ENCODE data around the gene TMC8. TPM values are rescaled to one million over a fixed set of nuclear protein-coding genes. Genes with fewer than 3 reads are reported as not detected.

Gene TMC8
- polyA plus RNA-seq, 1 of the 3 experiments (the other 2 are of a cell fraction): 0.18 TPM

DNA sequence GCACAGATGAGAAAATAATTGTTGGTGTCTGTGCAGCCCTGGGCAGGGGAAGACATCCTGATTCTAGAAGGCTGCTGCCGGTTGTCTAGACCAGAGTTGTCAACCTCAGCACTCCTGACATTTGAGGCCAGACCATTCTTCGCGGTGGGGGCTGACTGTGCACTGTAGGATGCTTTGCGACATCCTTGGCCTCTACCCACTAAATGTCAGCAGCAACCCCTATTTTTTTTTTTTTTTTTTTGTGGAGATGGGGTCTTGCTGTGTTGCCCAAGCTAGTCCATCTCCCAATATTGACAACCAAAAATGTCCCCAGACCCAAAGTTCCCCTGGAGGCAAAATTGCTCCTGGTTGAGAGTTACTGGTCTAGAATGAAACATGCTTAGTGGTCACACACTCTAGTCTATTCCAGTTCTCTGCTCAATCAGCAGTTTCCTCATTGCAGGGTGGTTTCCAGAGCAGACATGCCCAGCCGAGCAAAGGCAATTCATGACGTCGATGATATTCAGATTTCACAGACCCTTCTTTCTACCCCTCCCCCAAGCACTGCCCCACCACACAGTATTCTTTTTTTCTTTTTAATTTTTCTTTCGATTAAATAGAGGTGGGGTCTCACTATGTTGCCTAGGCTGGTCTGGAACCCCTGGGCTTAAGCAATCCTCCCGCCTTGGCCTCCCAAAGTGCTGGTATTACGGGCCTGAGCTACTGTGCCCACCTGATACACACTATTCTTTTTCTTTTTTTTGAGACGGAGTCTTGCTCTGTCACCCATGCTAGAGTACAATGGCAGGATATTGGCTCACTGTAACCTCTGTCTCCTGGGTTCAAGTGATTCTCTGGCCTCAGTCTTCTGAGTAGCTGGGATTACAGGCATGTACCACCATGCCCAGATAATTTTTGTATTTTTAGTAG is 24.6 kb downstream of the TMC8 start:
- H4K20me1 ChIP-seq (ENCODE audit: insufficient read depth): no peaks in the 10 kb centered on the region
- TF ChIP-seq JUND (IDR thresholded peaks at IDR 0.05): no peak
- TF ChIP-seq FOSL2 (IDR thresholded peaks at IDR 0.05; ENCODE audit: borderline replicate concordance, low read depth): no peak
- TF ChIP-seq, protein P1, sequence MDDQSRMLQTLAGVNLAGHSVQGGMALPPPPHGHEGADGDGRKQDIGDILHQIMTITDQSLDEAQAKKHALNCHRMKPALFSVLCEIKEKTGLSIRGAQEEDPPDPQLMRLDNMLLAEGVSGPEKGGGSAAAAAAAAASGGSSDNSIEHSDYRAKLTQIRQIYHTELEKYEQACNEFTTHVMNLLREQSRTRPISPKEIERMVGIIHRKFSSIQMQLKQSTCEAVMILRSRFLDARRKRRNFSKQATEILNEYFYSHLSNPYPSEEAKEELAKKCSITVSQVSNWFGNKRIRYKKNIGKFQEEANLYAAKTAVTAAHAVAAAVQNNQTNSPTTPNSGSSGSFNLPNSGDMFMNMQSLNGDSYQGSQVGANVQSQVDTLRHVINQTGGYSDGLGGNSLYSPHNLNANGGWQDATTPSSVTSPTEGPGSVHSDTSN (IDR thresholded peaks at IDR 0.05): no peak
- no peak for TF ChIP-seq TAF1 (IDR thresholded peaks at IDR 0.05; ENCODE audit: borderline replicate concordance, low read depth, low read length)
- DNase-seq: no peak
- H3K27ac ChIP-seq (ENCODE audit: low read depth in 2 of 2, low read length in 1 of 2): no peak overlapping the region
- POLR2A ChIA-PET: no interaction called here
- no peak overlapping the region for H3K4me3 ChIP-seq (ENCODE audit: low read depth in 2 of 2, low read length in 1 of 2)
- no peak overlapping the region for H3K4me2 ChIP-seq
- 92% methylated on average over 11 of the region's 11 CpGs for WGBS (ENCODE audit: low lambda C conversion rate)
- peaks cover 0 to 2% of the 10 kb centered on the region in 2 experiments; a peak in 1 of 4 replicates for H3K4me1 ChIP-seq (ENCODE audit: control insufficient read depth in 1 of 2, insufficient read depth in 2 of 2, low read depth in 1 of 2, low read length in 1 of 2)
- H3K79me2 ChIP-seq (ENCODE audit: insufficient read depth): no peaks in the 10 kb centered on the region
- CTCF ChIA-PET: interaction anchor here (1.2 to 1.4 kb wide), 2 partner anchors 14 to 96 kb away, joined by 3 read pairs; no protein-coding TSS in a partner anchor
- no peaks in the 10 kb centered on the region for H3F3A ChIP-seq (replicated peaks; ENCODE audit: insufficient read depth)
- H2AFZ ChIP-seq (ENCODE audit: low read depth): no peak overlapping the region
- no peaks in the 10 kb centered on the region for H3K9me3 ChIP-seq
- H3K9ac ChIP-seq: no peak overlapping the region
- H3K9me2 ChIP-seq: no peaks in the 10 kb centered on the region
- H3K27me3 ChIP-seq (ENCODE audit: insufficient read depth): no peaks in the 10 kb centered on the region
- no peaks in the 10 kb centered on the region for H3K36me3 ChIP-seq (replicated peaks in 1 of 2; ENCODE audit: control insufficient read depth in 1 of 2, insufficient read depth in 2 of 2, low read length in 1 of 2)

- H3K9me3 ChIP-seq: no peaks in the 10 kb centered on the region
- WGBS (ENCODE audit: low lambda C conversion rate): 77% methylated on average over 10 of the region's 10 CpGs
- H2AFZ ChIP-seq (ENCODE audit: low read depth): no peak overlapping the region
- H3K4me3 ChIP-seq (ENCODE audit: low read depth in 2 of 2, low read length in 1 of 2): no peak overlapping the region
- no peak overlapping the region for H3K9ac ChIP-seq
- H3K4me1 ChIP-seq (ENCODE audit: control insufficient read depth in 1 of 2, insufficient read depth in 2 of 2, low read depth in 1 of 2, low read length in 1 of 2): peaks cover 0 to 5% of the 10 kb centered on the region in 2 experiments; a peak in 1 of 4 replicates
- no peaks in the 10 kb centered on the region for H3K9me2 ChIP-seq
- no peaks in the 10 kb centered on the region for H3K27me3 ChIP-seq (ENCODE audit: insufficient read depth)
- no peaks in the 10 kb centered on the region for H3F3A ChIP-seq (replicated peaks; ENCODE audit: insufficient read depth)
- H4K20me1 ChIP-seq (ENCODE audit: insufficient read depth): no peaks in the 10 kb centered on the region
- ChIA-PET POLR2A (no interaction called here), CTCF (interaction anchor here (0.6 to 1.4 kb wide), 4 partner anchors 15 to 166 kb away, joined by 3 to 4 read pairs (median 3); no protein-coding TSS in a partner anchor)
- no peaks in the 10 kb centered on the region for H3K36me3 ChIP-seq (replicated peaks in 1 of 2; ENCODE audit: control insufficient read depth in 1 of 2, insufficient read depth in 2 of 2, low read length in 1 of 2)
- TF ChIP-seq MAX (IDR thresholded peaks at IDR 0.05; ENCODE audit: low read depth) (no peak), GABPA (IDR thresholded peaks at IDR 0.05; ENCODE audit: low read depth) (no peak), NRF1 (IDR thresholded peaks at IDR 0.05; ENCODE audit: low read depth, low read length) (no peak), TAF1 (IDR thresholded peaks at IDR 0.05; ENCODE audit: borderline replicate concordance, low read depth, low read length) (no peak), ZBTB33 (IDR thresholded peaks at IDR 0.05; ENCODE audit: borderline replicate concordance, low read depth) (no peak), EP300 (IDR thresholded peaks at IDR 0.05; ENCODE audit: borderline replicate concordance in 1 of 2, low read depth in 1 of 2, low read length in 1 of 2) (no peak), NFIC (IDR thresholded peaks at IDR 0.05; ENCODE audit: borderline replicate concordance) (no peak)
- no peak overlapping the region for H3K4me2 ChIP-seq
- no peak overlapping the region for H3K27ac ChIP-seq (ENCODE audit: low read depth in 2 of 2, low read length in 1 of 2)
- DNase-seq: no peak
- no peaks in the 10 kb centered on the region for H3K79me2 ChIP-seq (ENCODE audit: insufficient read depth)
Observed at GRCh38 chr17:78159575-78160158, 29.1 kb downstream of the TMC8 start.

Measured in SK-N-SH (cell line).